HepG2 (cell line): ENCODE results near the gene RPTOR.

Experiments used
- CCAR2 ChIP-seq: fragments of 200-400 bp; formaldehyde crosslinking; optimal IDR thresholded peaks from 2 replicates; pipeline ENCODE3; 2018; ENCODE audit warnings: low read depth, mild to moderate bottlenecking, low read length, moderate library complexity
- EZH2 ChIP-seq: conservative IDR thresholded peaks from 2 replicates; pipeline ENCODE4 v1.6.1; 2012; ENCODE audit warnings: mild to moderate bottlenecking, low read depth, low read length, moderate library complexity
- HMG20B ChIP-seq: conservative IDR thresholded peaks from 2 replicates; pipeline ENCODE4 v1.6.1; 2016; ENCODE audit warnings: missing genetic modification reagents, missing compliant biosample characterization
- SNRNP70 ChIP-seq: fragments of 200-400 bp; formaldehyde crosslinking; IDR thresholded peaks from 2 replicates; pipeline ENCODE4 v1.6.1; 2017; ENCODE audit warnings: mild to moderate bottlenecking, low read depth, low read length, moderate library complexity
- ZNF7 ChIP-seq: IDR thresholded peaks from 2 replicates; pipeline ENCODE4 v1.6.1; 2016; ENCODE audit warnings: missing biosample characterization, missing genetic modification reagents
- TF ChIP-seq, protein P1 (sequence below): sonication (generic); formaldehyde crosslinking; IDR thresholded peaks from 2 replicates; pipeline ENCODE4 v1.5.0; 2020; ENCODE audit warnings: missing genetic modification reagents

DNA sequence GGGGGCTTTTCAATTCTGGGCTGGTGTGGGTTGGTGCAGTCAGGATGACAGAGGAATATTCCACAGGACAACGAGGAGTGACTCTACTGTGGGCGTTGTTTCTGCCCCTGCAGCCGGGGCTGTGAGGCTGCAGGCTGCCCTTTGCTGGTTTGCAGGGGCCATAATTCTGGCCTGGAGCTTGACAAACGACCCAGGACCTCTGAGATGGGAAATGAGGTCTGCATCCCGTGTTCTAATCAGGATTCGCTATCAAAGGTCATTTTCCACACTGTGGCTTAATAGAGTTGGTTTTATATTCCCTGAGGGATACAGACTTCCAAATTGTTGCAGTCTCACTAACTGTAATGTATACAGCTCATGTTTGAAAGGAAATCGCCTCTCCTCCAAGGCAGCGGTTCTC lies 180.9 kb downstream of the RPTOR start:
- TF ChIP-seq HMG20B (CRISPR knock-in tag) (no peak), ZNF7 (CRISPR knock-in tag) (no peak), EZH2 (no peak), SNRNP70 (no peak), CCAR2 (no peak)
- TF ChIP-seq, protein P1, sequence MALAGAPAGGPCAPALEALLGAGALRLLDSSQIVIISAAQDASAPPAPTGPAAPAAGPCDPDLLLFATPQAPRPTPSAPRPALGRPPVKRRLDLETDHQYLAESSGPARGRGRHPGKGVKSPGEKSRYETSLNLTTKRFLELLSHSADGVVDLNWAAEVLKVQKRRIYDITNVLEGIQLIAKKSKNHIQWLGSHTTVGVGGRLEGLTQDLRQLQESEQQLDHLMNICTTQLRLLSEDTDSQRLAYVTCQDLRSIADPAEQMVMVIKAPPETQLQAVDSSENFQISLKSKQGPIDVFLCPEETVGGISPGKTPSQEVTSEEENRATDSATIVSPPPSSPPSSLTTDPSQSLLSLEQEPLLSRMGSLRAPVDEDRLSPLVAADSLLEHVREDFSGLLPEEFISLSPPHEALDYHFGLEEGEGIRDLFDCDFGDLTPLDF (CRISPR knock-in tag) = no peak
